GM21717 (cell line): ENCODE data around the gene ACTL6B.

Source experiments
- ATAC-seq: cut with Tn5 transposase; IDR thresholded peaks from one replicate; pipeline ENCODE4 v1.9.1; 2021; ENCODE audit warnings: mild to moderate bottlenecking, moderate library complexity; ENCODE audit not compliant: unreplicated experiment

ACTL6B gene

GRCh38 chr7:100683659-100684533 is 27.6 kb upstream of the ACTL6B start:
- ATAC-seq = no peak

GRCh38 chr7:100682991-100683658 is 26.9 kb upstream of the ACTL6B start:
- no peak for ATAC-seq

- ATAC-seq = no peak
Observed at GRCh38 chr7:100682228-100682741, 26.0 kb upstream of the ACTL6B start.

DNA sequence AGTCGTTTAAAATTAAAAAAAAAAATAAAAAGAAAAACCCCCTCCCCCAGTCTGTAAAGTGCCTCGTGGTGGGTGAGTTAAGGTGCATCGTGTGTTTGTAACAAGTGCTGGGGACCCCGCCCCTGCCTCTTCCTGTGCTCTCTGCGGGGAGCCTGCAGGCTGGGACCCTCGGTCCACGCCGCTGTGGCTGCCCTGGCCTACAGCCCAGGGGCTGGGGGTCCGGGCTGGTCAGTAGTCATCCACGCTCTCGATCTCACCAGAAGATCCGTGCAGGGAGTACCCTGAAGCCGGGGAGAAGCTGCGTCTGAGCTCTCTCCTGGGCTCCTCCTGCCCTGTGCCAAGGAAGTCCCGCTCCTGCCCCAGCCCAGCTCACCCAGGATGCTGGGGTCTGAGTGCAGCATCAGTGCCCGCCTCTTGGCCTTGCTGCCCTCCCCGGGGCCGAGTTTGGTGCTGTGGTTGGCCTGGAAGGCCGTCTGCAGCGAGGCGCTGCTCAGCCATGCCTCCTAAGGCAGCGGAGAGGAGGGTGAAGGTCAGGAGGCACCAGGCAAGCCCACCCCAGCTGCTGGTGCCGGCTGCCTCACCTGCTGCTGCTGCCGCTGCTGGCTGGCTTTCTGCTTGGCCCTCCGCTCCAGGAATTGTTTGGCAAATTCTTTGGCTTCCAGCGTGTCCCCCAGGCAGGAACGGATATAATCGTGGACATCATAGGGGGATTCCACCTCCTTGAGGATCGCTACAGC is 25.4 kb upstream of the ACTL6B start:
- ATAC-seq = no peak

DNA sequence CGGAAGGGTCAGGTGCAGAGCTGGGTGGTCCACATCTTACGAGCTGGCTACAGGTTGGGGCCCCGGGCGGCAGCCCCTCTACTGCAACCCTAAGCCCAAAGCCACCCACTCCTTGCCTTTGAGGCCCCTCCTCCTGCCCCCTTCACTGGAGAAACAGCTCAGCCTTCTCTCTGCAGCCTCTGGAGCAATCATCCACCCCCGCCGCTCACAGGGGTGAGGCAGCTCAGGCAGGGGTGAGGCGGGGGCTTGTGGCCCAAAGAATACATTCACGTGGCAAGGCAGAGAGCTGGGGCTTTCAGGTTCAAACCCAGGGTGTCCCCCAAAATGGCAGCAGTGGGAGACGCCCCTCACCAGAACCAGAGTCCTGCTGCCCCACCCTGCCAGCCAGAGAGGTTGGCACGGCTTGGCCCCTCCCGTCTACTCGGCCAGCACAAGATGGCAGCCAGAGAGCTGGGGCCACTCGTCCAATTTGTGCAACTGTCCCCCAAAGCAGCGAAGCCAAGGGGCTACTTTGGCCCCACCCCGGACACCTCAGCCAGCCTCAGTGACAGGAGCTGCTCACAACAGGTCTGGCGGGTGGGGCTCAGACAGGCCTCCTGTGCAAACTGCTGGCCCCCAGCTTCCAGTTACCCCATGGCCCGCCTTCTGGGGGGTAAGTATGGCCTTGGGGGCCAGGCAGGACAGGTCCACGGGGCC is 24.5 kb upstream of the ACTL6B start:
- no peak for ATAC-seq

GRCh38 chr7:100679927-100680575 is 23.8 kb upstream of the ACTL6B start:
- ATAC-seq = no peak

DNA sequence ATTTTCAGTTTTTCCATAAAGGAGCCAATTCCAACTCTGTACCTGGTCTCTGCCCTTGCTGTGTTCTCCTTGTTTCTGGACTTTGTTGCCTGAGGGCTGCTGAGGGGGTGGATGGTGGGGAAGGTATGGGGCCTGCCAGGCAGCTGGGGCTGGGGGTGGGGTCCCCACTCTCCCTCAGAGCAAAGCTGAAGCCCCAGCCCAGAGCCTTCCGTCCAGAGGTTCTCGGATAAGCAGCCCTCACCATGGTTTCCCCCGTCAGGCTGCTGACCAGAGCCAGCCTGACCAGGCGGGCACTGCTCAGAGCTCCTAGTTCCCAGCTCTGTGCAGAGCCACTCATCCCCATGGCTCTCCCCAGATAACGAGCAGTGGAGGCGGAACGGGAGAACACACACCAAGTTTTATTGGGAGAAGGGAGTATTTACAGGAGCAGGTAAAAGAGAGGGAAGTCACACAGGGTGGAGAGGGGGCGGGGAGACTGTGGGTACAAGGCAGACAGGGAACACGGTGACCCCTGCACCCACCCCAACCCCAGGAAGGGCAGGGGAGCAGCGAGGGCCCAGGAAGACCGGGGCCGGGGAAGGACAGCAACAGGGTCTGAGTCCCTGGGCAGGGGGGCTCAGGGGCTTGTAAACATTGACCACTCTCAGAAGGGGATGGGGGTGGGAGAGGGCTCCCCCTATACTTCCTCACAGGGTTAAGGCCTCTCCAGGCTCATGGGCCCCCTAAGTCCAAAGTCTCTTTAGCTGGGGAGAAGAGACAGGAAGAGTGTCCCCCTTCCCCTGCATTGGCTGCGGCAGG is 23.1 kb upstream of the ACTL6B start:
- no peak for ATAC-seq

DNA sequence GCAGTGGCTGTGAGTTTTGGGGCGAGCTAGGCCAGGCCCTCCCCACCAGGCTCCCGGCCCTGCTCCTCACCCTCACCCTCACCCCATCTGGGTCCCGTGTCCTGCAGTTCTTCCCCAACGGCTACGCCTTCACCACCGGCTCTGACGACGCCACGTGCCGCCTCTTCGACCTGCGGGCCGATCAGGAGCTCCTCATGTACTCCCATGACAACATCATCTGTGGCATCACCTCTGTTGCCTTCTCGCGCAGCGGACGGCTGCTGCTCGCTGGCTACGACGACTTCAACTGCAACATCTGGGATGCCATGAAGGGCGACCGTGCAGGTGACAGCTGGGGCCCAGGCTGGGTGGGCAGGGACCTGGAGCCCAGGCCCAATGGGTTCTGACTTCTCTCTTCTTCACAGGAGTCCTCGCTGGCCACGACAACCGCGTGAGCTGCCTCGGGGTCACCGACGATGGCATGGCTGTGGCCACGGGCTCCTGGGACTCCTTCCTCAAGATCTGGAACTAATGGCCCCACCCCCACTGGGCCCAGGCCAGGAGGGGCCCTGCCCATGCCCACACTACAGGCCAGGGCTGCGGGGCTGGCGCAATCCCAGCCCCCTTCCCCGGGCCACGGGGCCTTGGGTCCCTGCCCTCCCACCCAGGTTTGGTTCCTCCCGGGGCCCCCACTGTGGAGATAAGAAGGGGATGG is 22.2 kb upstream of the ACTL6B start:
- ATAC-seq = no peak

DNA sequence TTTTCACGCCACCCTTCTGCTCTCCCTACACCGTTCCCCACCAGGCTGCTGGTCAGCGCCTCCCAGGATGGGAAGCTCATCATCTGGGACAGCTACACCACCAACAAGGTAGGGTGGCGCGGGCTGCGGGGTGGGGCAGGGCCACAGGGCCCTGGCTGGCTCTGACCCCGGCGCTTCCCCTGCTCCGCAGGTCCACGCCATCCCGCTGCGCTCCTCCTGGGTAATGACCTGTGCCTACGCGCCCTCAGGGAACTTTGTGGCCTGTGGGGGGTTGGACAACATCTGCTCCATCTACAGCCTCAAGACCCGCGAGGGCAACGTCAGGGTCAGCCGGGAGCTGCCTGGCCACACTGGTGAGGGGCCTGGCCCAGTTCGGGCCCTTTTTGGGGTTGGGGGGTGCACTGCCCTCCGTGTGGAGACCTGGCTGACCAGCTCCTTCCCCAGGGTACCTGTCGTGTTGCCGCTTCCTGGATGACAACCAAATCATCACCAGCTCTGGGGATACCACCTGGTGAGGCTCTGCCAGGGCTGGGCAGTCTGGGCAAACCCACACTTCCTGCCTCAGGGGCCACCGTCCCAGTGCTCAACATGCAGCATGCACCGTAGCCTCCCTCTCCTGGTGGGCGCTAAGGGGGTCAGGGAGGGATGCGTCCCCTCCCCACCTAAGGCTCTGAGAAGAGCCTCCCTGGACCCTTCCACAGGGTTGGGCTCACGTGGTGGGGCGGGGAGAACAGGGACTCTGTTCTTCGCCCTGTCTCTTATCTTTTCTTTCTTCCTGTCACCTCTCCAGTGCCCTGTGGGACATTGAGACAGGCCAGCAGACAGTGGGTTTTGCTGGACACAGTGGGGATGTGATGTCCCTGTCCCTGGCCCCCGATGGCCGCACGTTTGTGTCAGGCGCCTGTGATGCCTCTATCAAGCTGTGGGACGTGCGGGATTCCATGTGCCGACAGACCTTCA is 21.3 kb upstream of the ACTL6B start:
- no peak for ATAC-seq

GRCh38 chr7:100676501-100677306 is 20.5 kb upstream of the ACTL6B start:
- ATAC-seq = no peak

GRCh38 chr7:100675581-100676350 is 19.5 kb upstream of the ACTL6B start:
- peak; percentile 20 for ATAC-seq

DNA sequence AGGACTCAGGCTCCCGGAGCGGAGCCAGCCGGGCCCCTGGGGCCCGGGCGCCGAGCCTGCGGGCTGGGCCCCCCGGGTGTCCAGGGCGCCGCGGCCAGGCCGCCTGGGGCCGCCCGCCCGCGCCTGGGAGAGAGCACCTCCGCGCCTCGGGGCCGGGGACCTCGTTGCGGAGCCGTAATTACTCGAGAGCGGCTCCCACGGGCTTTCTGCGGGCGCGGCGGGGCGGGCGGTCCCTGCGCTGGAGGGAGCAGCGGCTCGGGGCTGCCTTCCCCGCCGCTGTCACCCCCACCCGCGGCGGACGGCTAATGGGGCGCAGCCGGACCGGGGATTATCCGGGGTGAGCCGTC is 18.8 kb upstream of the ACTL6B start:
- no peak for ATAC-seq

GRCh38 chr7:100674411-100675104 is 18.3 kb upstream of the ACTL6B start:
- ATAC-seq = no peak

DNA sequence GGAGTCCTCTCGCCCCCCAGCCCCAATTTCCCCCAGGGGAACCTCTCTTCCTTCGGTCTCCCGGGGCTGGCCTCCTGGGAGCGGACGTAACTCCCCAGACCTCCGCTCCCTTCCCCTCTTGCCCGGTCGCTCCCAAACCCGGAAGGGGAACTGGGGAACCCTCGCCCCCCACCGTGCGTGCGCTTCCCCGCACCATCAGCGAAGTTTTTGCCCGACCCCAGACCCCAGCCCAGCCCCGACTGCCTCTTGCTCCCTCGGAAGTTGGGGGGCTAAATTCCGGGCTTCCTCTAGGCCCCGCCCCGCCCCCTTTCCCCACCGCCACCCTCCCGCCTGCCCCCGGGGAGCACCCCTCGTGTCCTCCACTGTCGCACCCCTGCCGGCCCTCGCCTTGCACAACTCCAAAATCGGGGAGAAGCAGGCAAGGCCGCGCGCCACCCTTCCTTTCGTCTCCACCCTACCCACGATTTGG is 17.7 kb upstream of the ACTL6B start:
- ATAC-seq = peak; percentile 1

DNA sequence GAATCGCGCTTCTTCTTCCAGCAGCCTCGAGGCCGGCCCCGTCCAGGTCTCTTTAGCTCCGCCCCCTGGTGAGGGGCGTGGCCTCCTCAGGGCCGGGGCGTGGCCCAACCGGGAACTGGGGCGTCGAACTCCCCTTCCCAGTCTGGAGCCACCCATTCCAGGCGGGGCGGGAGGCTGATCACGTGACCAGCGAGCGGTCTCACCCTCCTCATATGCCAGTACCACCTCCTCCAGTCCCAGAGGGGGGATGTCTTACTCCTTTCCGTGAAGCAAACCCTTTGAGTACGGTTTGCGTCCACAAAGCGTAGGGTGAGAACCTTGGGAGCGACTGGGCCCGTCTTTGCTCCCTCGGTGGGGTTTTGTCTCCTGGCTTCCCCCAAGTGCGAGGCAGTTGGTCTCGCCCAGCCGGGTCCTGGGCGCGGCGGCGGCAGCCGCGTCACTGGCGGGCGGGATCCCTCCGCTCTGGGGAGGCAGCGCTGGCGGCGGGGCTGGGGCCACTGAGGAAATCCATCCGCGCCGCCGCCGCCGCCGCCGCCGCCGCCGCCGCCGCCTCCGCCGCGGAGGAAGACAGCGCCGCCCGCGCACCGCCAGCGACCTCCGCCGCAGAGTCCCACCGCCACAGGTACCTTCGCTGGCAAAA is 17.2 kb upstream of the ACTL6B start, which contains the start of gene GNB2:
Gene GNB2 (plus strand): TSS at position 439 of the 640 bp plus-strand sequence. CDS start 2,526 bp downstream, outside the sequence.
- peak; percentile 60 for ATAC-seq
